AG09309 (cell line): ENCODE measurements around the gene CMTM2.
"Not testable (repeated sequence)": the region's sequence is repeated elsewhere in the genome, so short reads cannot be mapped to it uniquely, and the experiment has no call there.

ENCODE experiments used
- DNase-seq: peaks from one replicate; pipeline ENCODE4 v3.0.0-alpha.2; 2010; ENCODE audit warnings: low read depth
- H3K4me3 ChIP-seq: 2 replicates; pipeline ENCODE4 v1.5.1; 2011; ENCODE audit warnings: mild to moderate bottlenecking, low read depth, low read length, moderate library complexity; ENCODE audit not compliant: control insufficient read depth
- TF ChIP-seq, protein P1 (sequence below): IDR thresholded peaks from 2 replicates; pipeline ENCODE4 v1.5.1; 2011; ENCODE audit warnings: mild to moderate bottlenecking, low read depth, low read length, inconsistent platforms; ENCODE audit not compliant: insufficient read depth, control insufficient read depth; ENCODE audit errors: missing control alignments

CMTM2 gene

DNA sequence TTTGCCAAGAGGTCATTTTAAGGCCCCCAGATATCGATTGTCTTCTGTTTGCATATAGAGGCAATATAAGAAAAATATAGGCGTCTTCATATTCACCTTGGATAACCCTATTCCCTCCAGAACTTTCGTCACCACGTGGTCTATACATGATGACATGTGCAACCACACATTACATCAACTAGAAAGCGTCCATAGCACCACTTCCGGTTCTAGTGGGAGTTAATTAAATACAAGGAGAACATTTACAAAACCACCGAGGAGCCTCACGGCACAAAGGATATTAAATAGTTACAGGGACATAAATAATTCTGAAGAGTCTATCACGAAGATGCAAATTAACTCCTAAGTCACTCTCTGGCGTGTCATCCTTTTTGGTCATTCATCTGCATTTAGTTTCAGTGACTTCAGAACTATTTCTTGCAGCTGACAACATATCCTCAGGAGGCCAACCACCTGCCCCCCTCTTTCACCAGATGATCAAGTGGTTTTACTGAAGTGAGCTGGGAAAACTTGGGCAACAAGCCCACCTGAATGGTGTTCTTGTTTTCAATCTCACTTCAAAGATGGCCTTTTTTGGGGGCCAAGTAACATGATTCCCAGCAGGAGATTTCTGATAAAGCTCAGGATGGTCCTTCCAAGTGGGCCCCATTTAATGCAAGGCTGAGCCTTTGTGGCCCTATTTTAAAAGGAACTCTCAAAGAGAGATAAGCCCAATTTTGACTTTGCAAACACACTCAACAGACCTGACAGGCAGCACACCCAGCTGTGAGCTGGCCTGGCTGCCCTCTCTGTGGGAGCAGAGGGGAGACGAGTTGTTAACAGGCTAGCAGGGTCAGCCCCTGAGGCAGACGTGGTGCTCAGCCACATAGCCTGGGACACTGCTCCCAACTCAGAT is 40.5 kb downstream of the CMTM2 start:
- TF ChIP-seq, protein P1, sequence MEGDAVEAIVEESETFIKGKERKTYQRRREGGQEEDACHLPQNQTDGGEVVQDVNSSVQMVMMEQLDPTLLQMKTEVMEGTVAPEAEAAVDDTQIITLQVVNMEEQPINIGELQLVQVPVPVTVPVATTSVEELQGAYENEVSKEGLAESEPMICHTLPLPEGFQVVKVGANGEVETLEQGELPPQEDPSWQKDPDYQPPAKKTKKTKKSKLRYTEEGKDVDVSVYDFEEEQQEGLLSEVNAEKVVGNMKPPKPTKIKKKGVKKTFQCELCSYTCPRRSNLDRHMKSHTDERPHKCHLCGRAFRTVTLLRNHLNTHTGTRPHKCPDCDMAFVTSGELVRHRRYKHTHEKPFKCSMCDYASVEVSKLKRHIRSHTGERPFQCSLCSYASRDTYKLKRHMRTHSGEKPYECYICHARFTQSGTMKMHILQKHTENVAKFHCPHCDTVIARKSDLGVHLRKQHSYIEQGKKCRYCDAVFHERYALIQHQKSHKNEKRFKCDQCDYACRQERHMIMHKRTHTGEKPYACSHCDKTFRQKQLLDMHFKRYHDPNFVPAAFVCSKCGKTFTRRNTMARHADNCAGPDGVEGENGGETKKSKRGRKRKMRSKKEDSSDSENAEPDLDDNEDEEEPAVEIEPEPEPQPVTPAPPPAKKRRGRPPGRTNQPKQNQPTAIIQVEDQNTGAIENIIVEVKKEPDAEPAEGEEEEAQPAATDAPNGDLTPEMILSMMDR, result no peak
- DNase-seq, result no peak
- no peak overlapping the region for H3K4me3 ChIP-seq

DNA sequence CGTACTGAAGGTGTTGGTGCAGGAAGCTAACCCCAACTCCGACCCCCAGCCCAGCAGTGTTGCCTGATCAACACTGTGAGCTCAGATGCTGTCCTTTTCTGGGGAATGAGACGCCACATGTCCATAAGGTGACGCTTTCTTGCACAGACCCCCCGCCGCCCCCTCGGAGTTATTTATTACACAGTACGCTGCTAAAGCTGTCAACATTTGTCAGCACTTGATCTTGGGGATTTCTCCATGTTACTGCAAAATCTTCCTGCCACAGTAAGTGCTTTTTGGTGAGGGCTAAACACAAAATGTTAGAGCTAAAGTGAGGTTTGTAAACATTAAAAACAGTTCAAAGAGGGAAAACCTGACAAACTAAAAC is 41.1 kb downstream of the CMTM2 start:
- DNase-seq, result no peak
- no peak overlapping the region for H3K4me3 ChIP-seq
- TF ChIP-seq, protein P1, result no peak

DNA sequence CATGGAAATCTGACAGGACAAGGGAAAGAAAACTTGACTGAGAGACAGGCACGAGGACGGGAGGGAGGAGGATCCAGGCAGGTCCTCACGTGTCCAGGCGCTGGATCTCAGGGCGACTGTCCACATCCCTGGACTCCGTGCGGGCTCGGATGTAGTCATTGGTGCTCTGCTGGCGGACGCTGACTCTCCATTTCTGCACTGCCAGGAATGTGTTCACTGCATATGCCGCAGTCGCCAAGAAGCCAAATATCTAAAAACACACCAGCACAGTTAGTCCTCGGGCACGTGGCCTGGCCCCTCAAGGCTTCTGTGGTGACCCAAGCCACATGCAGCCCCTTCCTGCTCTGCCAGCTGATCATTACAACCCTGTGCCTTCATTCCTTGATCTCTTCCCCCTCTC is 42.7 kb downstream of the CMTM2 start:
- H3K4me3 ChIP-seq, result no peak overlapping the region
- DNase-seq, result no peak
- TF ChIP-seq, protein P1, result no peak

DNA sequence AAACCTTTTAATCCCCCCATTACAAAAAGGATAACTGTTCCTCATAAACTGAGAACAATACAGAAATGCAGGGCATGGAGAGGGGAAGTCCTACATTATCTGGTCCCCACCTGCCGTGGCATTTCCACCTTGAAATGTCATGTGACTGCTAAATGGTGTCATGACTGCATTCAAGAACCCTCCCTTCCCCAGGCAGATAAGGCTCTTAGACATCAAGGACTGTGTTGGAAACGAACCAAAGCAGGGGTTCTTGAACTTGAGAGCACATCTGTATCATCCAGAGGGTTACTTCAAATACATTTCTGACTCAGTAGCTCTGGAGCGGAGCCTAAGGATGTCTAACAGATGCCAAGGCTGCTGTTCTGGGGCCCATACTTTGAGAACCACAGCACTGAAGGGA is 43.6 kb downstream of the CMTM2 start:
- TF ChIP-seq, protein P1, result no peak
- DNase-seq, result no peak
- no peak overlapping the region for H3K4me3 ChIP-seq

DNA sequence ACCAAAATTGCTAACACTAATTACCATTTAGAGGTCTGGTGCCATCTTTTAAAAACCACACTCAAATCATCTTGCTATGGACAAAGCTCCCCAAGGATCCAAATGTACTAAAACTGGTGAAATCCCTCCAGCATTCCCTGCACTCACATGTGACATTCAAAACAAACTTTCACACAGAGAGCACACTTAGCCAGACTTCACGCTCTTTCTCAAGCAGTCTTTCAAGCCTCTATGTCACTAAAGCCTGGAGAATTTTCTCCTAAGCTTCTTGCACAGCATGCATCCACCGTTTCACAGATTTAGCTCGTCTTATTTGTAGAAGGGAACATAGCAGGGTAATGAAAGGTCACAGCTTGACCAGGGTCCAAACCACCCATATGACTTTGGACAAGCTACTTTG is 44.5 kb downstream of the CMTM2 start:
- TF ChIP-seq, protein P1, result no peak
- no peak overlapping the region for H3K4me3 ChIP-seq
- DNase-seq, result no peak

DNA sequence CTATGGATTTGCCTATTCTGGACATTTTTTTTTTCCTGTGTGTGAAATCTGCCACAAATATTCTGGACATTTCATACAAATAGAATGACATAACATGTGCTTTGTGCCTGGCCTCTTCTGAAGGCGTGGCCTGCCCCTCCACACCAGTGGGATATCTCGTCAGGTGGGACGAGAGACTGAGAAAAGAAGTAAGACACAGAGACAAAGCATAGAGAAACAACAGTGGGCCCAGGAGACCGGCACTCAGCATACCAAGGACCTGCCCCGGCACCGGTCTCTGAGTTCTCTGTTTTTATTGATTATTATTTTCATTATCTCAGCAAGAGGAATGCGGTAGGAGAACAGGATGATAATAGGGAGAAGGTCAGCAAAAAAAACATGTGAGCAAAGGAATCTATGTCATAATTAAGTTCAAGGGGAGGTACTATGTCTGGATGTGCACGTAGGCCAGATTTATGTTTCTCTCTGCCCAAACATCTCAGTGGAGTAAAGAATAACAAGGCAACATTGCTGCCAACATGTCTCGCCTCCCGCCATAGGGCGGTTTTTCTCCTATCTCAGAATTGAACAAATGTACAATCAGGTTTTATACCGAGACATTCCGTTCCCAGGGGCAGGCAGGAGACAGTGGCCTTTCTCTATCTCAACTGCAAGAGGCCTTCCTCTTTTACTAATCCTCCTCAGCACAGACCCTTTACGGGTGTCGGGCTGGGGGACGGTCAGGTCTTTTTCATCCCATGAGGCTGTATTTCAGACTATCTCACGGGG is 48.5 kb downstream of the CMTM2 start:
- H3K4me3 ChIP-seq, DNase-seq: not testable (repeated sequence)

DNA sequence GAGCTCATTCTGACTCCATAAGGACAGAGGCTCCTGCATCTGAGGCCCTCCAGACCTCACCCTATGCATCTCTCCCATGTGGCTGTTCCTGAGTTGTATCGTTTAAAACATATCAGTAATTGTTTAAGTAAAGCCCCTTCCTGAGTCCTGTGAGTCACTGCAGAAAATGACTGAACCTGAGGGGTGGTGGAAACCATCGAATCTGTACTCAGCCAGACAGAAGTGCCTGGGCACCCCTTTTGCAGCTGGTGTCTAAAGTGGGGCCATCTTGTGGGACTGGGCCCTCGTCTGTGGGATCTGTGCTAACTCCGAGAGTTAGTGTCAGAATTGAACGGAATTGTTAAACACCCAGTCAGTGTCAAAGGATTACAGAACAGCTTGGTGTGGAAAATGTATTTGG is 50.6 kb downstream of the CMTM2 start:
- TF ChIP-seq, protein P1, result no peak
- no peak overlapping the region for H3K4me3 ChIP-seq
- DNase-seq, result no peak

DNA sequence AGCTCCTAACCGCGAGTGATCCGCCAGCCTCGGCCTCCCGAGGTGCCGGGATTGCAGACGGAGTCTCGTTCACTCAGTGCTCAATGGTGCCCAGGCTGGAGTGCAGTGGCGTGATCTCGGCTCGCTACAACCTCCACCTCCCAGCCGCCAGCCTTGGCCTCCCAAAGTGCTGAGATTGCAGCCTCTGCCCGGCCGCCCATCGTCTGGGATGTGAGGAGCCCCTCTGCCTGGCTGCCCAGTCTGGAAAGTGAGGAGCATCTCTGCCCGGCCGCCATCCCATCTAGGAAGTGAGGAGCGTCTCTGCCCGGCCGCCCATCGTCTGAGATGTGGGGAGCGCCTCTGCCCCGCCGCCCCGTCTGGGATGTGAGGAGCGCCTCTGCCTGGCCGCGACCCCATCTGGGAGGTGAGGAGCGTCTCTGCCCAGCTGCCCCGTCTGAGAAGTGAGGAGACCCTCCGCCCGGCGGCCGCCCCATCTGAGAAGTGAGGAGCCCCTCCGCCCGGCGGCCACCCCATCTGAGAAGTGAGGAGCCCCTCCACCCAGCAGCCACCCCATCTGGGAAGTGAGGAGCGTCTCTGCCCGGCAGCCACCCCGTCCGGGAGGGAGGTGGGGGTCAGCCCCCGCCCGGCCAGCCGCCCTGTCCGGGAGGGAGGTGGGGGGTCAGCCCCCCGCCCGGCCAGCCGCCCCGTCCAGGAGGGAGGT is 51.4 kb downstream of the CMTM2 start:
- DNase-seq, H3K4me3 ChIP-seq: not testable (repeated sequence)

DNA sequence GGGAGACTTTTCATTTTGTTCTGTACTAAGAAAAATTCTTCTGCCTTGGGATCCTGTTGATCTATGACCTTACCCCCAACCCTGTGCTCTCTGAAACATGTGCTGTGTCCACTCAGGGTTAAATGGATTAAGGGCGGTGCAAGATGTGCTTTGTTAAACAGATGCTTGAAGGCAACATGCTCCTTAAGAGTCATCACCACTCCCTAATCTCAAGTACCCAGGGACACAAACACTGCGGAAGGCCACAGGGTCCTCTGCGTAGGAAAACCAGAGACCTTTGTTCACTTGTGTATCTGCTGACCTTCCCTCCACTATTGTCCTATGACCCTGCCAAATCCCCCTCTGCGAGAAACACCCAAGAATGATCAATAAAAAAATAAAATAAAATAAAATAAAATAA is 52.3 kb downstream of the CMTM2 start:
- DNase-seq, H3K4me3 ChIP-seq: not testable (repeated sequence)
